ENCODE measurements around the gene EPHB3.

The EPHB3 gene

DNA sequence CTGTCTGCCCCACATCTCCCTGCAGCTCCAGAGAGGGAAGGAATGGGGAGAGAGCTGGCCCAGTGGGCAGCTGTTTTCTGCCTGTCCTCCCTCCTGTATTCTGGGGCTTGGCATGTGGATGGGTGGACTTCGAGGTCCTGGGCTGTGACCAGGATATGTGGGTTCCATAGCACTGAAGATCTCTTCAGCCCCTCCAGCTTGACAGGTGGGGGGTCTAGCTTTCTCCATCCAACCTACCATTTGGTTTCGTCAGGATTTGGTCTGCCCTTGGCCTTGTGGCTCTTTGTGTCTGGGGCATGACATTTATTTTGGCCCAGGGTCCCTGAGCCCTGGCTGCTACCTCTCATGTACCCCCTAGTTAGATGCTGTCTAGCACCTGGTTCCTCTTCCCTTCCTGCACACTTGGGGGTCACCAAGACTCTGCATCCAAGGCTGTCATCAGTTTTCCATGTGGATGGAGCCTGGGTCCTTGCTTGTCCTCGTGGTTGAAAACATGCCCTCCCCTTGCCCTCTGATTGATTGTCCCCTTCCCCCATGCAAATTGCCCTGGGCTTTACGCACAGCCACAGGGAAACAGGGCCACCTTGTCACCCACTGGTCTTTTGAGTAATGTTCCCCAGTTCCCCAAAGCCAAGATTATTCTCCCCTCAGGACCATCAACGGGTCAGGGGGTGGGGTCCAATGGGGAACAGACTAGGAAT lies 3.2 kb downstream of the EPHB3 start:
- no peak for DNase-seq

GRCh38 chr3:184565421-184566211 lies 4.0 kb downstream of the EPHB3 start:
- no peak for DNase-seq

DNA sequence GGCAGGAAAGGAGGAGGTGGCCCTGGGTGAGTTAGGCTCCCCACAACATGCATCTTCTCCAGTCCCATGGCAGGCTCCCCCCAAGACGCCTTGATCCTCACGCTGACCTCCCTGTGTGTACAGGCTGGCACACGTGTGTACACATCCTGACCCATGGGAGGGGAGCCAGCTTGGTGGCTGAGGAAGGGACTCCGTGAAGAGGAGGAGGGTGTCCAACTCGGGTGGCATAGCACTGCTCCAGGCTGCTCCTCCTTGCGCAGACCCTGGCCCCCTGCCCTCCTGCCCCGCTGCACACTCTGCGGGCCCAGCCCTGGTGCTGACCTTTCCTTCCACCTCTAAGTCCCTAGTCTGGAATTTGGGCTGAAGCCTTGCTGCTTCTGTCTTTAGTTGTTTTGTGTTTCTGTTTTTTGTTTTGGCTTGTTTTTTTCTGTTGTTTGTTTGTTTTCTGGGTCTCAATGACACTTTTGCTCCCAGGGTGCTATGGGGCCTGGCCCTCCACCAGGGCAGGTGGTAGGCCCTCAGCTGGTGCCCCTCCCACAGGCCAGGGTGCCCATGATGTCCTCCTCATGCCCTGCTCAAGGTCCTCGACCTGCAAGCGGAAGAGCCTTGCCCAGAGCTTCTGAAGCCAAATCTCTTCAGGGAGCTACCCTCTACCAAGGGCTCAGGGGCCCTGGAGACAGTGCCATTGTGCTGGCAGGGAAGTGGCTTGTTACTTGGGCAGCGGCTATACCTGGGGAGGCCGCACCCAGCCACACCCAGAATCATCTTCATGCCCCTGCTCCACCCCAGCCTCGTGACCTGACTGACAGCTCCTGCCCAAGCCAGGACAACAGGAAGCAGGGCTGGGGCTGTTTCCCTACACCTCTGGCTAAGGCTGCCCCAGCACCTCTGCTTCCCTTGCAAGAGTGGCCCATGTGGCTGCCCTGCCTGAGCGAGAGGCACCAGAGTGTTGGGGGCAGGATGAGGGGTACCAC lies 5.1 kb downstream of the EPHB3 start:
- DNase-seq: no peak

DNA sequence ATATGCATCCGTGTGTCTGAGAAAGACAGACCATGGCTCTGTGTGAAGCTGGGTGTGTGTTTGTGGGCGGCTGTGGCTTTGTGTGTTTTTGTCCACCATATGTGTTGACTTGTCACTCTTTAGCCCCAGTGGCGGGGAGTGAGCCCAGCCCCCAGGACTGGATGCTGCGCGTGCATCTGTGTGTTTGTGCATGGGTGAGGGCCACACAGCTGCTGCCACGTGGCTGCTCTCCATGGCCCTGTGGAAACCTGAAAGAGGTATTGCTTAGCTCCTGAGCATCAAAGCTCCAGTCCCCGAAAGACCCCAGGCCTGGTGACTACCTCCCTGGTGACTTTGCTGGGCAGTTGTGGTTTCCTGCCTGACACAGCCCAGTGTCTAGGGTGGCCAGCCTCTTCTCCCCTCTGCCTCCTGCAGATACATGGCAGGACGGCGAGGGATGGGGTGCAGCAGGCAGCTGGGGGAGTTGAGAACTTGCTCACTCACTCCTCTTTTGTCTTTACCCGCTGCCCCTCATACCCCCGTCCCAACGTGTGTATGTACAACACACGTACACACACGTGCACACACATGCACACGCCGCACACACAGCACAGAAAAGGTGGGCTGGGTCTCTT lies 6.5 kb downstream of the EPHB3 start:
- DNase-seq: no peak

DNA sequence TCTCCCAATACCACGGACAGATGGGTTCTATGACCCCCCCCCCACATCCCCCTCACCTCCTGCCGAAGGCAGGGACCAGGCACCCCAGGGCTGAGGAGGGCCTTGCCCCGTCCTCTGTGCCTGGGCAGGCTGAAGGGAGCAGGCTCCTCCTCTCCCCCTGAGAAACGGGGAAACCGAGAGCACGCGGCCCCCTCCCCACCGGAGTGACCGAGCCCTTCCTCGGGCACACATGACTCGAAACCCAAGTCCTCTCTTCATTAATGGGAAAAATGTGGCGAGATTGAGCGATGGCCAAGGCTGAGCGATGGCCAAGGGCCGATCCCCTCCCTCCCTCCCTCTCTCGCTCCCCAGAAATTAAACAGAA lies 7.0 kb downstream of the EPHB3 start:
- no peak for DNase-seq

- peak in 1 of 2 donors; percentile 36 for DNase-seq
These were observed 7.6 kb downstream of the EPHB3 start for GRCh38 chr3:184568924-184569829.

- DNase-seq: no peak
These were observed 8.4 kb downstream of the EPHB3 start for GRCh38 chr3:184570035-184570434.

DNA sequence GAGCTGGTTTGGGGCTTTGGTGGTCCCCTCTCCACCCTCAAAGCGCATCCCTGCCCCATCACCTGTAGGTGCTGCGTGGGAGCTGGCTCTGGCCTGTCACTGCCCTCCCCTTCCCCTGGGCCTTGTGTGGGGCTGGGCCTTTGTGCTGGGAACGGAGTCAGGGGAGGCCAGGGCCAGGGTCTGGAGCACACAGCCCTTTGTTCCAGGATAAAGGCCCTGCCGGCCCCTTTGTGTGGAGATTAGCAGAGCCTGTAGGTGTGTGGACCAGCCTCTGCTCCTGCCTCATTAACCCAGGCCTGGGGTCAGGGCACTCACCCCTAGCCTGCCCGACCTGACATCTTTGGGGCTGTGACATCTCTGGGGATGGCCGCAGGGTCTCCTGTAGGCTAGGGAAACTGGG lies 8.9 kb downstream of the EPHB3 start:
- DNase-seq: no peak

GRCh38 chr3:184571750-184572377 lies 10.3 kb downstream of the EPHB3 start:
- DNase-seq: no peak

DNA sequence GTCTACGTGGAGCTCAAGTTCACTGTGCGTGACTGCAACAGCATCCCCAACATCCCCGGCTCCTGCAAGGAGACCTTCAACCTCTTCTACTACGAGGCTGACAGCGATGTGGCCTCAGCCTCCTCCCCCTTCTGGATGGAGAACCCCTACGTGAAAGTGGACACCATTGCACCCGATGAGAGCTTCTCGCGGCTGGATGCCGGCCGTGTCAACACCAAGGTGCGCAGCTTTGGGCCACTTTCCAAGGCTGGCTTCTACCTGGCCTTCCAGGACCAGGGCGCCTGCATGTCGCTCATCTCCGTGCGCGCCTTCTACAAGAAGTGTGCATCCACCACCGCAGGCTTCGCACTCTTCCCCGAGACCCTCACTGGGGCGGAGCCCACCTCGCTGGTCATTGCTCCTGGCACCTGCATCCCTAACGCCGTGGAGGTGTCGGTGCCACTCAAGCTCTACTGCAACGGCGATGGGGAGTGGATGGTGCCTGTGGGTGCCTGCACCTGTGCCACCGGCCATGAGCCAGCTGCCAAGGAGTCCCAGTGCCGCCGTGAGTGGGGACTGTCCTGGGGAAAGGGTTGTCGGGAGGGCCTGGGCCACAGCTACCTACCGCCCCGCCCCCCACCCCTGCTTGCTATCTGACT lies 11.2 kb downstream of the EPHB3 start:
- no peak for DNase-seq

DNA sequence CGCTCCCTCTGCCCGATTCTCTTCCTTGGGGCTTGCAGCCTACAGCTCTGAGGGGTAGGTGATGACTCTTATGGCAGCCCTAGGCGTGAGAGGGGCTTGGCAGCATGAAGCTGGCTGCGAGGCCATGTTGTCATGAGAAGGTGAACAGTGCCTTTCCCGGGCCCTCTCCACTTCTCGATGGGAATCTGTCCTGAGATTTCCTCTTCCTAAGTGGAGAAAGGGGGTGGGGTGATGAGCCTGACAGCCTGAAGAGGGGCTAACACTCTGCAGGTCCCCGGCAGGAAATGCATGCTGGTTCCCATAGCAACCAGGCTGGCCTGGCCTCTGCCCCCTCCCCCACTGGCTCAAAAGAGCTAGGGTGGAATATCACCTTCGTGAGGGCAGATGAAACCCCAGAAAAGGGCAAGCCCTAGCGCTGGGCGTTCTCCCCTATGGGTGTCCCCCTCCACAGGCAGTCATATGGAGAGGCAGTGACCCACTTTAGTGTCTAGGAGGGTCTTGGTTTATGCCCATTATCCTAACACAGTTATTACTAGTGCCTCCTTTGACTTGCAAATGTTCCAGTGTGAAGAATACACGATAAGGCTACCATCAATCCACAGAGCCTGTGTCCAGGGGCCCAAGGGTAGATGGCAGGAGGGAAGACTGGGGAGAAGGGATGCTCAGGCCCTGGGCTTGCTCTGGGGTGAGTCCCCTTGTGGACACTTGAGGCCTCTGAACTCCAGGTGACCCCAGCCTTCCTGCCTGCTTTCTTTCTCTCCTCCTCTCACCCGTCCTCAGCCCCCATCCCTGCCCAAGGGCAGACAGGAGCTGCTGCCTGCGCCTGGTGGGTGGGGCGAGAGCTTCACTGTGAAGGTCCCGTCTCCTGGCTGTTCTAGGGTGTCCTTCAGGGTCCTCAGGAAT lies 13.2 kb downstream of the EPHB3 start:
- no peak for DNase-seq

DNA sequence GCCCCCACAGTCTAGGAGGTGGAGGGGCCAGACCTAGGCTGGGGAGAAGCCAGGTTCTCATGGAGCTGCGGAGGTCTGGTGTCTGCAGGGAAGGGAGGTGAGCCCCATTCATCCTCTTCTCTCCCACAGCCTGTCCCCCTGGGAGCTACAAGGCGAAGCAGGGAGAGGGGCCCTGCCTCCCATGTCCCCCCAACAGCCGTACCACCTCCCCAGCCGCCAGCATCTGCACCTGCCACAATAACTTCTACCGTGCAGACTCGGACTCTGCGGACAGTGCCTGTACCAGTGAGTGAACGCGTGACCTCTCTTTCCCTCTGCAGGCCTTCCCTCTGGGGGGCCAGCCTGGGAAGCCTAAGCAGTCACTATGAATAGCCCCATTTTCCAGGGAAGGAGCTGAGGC lies 14.1 kb downstream of the EPHB3 start:
- no peak for DNase-seq

- DNase-seq: no peak
These were observed 15.1 kb downstream of the EPHB3 start for GRCh38 chr3:184576457-184577240.

DNA sequence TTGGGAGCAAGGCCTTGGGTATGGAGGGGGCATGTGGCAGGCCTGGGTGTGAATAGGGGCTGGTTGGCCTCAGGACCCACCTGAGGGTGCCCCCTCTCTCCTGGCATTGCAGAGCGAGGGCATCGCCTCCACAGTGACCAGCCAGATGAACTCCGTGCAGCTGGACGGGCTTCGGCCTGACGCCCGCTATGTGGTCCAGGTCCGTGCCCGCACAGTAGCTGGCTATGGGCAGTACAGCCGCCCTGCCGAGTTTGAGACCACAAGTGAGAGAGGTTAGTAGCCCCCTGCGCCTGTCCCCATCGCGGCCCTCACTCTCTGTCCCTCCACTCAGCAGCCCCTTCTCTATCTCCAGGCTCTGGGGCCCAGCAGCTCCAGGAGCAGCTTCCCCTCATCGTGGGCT lies 16.0 kb downstream of the EPHB3 start:
- DNase-seq: no peak

GRCh38 chr3:184578218-184578617 lies 16.6 kb downstream of the EPHB3 start:
- DNase-seq: no peak

DNA sequence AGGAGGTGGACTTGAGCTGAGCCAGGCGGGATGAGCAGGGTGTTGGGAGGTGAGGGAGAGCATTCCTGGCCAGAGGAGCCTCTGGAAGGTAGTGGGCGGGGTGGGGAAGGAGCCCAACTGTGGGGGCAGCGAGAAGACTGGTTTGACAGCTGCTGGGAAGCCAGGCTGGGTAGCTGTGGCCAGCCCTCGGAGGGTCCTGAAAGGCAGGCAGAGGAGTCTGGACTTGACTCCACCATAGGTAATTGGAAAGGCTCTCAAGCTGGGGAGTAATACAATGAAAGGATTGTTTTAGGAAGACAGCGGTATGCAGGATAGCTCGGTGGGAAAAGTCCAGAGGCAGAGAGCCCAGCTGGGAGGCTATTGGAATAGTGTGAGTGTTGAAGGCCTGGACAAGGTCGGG lies 17.2 kb downstream of the EPHB3 start:
- DNase-seq: no peak

GRCh38 chr3:184579513-184579912 lies 17.9 kb downstream of the EPHB3 start:
- peak; percentile 53 to 61 for DNase-seq

- DNase-seq: no peak
These were observed 18.8 kb downstream of the EPHB3 start for GRCh38 chr3:184580376-184580775.

DNA sequence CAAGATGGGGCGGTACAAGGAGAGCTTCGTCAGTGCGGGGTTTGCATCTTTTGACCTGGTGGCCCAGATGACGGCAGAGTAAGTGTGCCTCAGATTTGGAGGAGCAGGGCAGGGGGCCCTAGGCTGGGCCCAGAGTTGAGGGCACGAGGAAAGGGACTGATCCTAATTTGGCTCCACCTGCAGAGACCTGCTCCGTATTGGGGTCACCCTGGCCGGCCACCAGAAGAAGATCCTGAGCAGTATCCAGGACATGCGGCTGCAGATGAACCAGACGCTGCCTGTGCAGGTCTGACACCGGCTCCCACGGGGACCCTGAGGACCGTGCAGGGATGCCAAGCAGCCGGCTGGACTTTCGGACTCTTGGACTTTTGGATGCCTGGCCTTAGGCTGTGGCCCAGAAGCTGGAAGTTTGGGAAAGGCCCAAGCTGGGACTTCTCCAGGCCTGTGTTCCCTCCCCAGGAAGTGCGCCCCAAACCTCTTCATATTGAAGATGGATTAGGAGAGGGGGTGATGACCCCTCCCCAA lies 19.8 kb downstream of the EPHB3 start:
- DNase-seq: no peak
